Activated T-cell treated with anti-CD3 and anti-CD28 coated beads for 1 hour (primary cell): ENCODE measurements around the gene EGFL8.
"Not testable (repeated sequence)": the region's sequence is repeated elsewhere in the genome, so short reads cannot be mapped to it uniquely, and the experiment has no call there.

Experiments used
- DNase-seq: peaks from one replicate; pipeline ENCODE4 v3.0.0-alpha.2; 2020; ENCODE audit warnings: low read depth

The EGFL8 gene

DNA sequence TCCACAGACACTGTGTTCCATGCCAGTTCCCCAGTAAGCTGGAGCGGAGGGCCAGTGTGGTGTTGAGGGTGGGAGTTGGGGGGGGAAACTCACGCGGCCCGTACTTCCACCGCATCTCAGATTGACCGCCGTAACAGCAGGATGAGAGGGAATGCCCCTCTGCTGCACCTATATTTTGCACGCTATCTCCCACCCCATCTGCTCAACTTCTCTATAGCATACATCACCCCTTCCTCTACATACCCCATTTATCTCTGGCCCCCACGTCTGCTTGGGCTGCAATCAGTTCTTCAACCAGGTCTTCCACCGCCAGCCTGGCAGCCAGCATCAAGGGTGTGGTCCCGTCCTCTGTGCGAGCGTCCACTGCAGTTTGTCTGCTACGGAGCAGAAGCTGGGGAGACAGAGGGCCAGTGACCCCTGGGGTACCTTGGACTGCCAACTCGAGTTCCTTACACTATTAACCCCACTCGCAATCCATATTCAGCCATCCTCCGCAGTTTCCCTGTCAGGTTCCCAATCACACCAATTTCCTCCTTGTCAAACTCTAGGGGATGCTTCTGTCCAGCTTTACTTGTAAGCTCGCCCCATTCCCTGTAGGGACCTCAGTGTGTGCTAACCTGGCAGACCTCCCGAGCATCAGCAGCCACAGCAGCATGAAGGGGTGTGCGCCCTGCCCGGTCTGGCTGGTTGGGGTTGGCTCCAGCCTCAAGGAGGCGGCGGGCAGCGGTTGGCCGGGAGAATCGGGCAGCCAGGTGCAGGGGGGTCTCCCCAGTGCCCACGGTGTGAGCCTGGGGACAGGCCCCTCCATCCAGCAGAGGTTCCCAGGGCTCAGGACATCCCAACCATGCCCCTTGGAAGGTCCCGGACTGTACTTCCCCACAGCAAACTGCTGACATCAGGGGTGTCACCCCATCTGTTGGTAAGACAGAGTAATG lies 32.6 kb downstream of the EGFL8 start:
- no peak for DNase-seq

GRCh38 chr6:32198345-32198696 lies 33.9 kb downstream of the EGFL8 start:
- DNase-seq: no peak

DNA sequence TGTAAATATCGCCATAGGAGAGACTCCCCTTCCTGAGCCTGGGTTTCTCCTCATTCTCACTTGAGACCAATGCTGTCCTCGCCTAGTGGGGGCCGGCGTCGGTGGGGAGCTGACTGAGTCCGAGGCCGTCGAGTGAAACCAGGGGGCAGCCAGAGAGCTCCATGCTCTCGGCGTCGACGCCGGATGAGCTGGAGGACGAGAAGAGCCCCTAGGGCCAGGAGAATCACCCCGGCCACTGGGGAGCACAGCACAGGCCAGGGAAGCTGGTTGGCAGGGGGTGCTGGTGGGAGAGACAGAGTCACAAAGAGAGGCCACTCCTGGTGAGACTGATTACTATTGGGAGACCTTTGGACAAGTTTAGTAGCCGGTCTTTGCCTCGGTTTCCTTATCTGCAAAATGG lies 34.5 kb downstream of the EGFL8 start:
- no peak for DNase-seq

- DNase-seq: no peak
Measured at GRCh38 chr6:32200711-32201475, 36.5 kb downstream of the EGFL8 start.

DNA sequence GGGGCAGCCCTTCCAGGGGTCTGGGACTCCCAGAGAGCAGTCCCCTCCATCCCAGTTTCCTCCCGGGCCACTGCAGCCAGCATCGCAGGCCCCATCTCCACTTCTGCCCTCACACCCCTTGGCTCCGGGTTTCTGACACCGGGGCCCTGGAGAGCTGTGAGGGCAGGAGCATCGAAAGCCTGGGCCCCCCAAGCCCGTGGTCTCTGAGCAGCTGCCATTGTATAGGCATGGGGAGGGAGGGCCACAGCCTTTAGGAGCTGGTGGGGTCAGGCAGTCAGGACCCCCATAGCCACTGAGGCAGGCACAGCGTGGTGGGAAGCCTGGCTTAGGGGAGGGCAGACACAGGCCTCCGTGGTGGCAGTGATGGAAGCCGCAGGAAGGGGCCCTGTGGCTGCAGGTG lies 37.8 kb downstream of the EGFL8 start:
- DNase-seq: no peak

DNA sequence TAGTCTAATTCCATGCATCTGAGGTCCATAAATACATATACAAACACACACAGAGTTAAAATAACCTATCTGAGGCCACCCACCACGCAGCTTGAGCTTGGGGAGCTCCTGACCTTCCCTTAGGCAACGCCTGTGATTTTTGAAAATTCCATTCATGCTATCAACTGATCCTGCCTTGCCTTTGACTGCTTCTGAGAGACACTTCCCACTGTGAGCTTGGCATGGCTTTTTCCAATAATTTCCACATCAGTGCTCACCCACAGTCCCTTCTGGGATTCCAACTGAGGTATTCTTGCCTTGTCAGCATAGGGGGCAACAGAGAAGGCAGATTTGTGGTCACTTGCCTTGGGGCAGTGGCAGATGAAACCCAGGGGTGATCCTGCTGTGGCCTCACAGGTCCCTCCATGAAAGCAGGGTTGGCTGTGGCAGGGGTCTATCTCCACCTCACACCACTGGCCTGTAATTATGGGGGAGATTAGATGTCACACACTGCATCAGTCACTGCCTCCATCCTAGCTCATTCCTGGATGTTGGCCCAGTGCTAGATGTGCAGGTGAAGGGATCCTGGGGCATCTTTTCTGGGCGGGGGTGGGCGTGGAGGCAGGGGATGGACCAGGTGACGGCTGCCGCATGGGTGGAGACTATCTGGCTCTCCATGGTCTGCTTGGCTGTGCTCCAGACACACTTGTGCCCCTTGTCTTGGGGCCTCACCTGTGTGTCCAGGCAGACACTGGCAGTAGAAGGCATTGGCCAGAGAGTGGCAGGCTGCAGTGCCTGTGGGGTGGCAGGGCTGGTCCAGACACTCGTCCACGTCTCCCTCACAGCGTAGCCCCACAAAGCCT lies 39.3 kb downstream of the EGFL8 start:
- no peak for DNase-seq

- no peak for DNase-seq
Measured at GRCh38 chr6:32204268-32204715, 39.9 kb downstream of the EGFL8 start.

DNA sequence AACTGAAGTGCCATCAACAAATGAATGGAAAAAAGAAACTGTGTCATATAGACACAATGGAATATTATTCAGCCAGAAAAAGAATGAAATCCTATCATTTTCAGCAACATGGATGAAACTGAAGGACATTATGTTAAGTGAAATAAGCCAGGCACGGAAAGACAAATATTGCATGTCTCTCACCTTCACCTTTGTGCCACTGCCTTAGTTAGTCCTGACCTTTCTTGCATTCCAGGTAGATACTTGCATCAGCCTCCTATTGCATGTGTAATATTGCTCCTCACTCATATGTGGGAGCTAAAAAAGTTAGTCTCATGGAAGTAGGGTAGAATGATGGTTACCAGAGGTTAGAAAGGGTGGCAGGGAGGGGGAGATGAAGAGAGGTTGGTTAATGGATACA lies 44.6 kb downstream of the EGFL8 start:
- no peak for DNase-seq

DNA sequence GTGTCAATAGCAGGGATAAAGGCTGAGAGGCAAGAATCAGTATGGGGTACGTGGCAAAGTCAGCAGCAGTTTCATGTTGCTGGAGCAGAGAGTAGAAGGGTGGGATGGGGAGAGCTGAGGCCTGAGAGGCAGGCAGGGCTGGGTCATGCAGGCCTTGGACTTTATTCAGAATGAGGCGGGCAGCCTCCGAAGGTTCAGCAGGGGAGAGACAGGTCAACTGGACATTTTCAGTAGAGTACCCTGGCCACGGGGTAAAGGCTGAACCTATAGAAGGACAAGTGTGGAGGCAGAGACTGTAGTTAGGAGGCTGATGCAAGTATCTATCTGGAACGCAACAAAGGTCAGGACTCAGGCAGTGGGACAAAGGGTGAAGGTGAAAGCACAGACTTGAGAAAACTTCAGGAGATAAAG lies 45.8 kb downstream of the EGFL8 start:
- DNase-seq: no peak

GRCh38 chr6:32211432-32211831 lies 47.0 kb downstream of the EGFL8 start:
- not testable (repeated sequence) for DNase-seq

DNA sequence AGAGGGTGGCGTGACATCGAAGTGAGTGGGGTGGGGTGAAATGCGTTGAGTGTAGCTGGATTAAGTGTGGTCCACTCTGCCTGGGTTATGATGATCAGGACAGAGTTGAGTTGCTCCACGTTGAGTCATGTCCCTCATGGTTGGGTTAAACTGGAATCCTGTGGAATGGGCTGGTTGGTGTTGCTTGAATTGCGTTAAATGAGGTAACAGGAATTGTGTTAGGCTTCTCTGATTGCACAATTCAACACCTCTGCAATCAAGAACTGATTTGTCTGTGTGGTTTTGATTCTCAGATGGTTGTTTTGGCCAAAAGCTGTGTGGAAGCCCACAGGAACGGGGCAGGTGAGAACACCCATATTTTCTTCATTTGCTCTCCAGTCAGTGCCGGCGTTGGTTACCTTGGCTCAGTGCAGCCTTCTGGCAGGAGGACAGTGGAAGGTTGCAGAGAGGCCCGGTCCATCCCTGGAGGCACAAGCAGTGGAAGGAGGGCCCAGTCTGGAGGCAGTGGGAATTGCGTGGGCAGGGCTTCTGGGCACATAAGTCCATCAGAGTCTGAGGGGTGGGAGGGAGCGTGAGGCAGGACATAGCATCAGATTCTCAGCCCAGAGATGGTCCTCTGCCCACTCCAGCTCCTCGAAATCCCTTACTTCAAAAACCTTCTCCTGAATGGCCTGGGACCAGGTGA lies 47.8 kb downstream of the EGFL8 start:
- DNase-seq: no peak

DNA sequence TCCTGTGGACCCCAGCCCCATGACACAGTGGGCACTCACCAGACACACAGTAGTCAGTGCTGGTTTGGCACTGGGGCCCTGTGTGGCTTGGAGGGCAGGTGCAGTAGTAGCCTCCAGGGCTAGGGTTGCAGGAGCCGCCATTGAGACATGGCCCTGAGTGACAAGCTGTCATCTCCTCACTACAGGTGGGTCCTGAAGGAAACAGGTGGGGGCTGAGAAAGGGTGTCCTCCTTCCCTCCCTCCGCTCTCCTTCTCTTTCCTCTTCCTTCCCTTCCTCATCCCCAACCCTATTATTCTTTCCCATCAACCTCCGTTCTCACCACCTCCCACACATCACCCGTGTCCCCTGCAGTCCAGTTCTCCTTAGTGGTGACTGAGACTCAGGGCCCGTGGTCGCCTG lies 49.3 kb downstream of the EGFL8 start:
- no peak for DNase-seq

- DNase-seq: no peak
Measured at GRCh38 chr6:32214126-32214525, 49.7 kb downstream of the EGFL8 start.

- DNase-seq: no peak
Measured at GRCh38 chr6:32215617-32216016, 51.2 kb downstream of the EGFL8 start.

DNA sequence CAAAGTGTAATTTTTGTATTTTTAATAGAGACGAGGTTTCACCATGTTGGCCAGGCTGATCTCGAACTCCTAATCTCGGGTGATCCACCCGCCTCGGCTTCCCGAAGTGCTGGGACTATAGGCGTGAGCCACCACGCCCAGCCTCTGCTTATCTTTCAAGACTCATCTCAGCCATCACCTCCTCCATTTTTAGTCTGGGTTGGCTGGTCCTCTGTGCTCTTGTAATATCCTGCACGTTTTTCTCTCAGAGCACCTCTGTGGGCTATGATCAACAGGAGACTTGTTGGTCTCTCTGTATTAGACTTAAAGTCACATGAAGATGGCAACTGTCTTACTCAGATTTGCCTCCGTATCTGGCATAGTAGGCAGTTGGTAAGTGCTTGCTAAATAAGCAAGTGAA lies 51.9 kb downstream of the EGFL8 start:
- DNase-seq: no peak

- no peak for DNase-seq
Measured at GRCh38 chr6:32216998-32217397, 52.6 kb downstream of the EGFL8 start.
